HG02943 (cell line): ENCODE data around the gene FOXR1.
A peak's percentile ranks its signal among the peaks of the same experiment; 100 is the strongest.

Experiments used
- ATAC-seq: cut with Tn5 transposase; IDR thresholded peaks from one replicate; pipeline ENCODE4 v1.9.1; 2021; ENCODE audit warnings: mild to moderate bottlenecking, low read depth, moderate library complexity; ENCODE audit not compliant: unreplicated experiment

The FOXR1 gene

DNA sequence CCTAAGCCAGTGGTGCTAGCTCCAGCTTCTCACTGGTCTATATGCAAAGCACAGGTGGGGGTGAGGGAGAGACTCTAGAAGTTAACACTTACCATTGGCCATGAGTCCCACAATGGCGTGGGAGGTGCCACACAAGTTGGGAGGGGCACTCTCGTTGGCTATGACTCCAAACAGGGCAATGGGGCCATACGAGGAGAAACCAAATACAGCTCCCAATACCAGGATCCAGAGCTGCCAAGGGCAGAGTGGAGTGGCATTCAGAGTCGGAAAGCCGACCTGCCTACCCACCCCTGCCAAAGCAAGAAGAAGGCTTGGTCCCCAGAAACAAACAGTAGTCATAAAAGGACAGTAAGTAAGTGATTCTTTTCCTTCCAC lies 53.5 kb downstream of the FOXR1 start:
- ATAC-seq = no peak

DNA sequence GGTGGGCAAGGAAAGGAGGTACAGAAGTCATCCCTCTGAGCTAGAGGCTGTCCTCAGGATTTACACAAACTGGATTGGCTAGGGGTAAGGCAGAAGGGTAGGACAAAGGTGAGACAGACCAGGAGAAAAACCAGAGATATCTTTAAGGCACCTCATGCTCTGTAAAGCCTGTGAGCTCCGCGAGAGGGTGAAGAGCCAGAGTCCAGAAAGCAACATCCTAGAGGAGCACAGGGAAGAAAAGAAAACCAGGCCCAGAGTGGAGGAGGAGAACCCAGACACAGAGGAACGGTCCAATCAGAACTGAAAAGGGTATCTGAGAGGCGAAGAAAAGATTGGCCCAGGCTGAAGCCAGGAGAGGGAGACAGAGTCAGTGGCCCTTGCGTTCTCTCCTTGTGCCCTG lies 54.0 kb downstream of the FOXR1 start:
- no peak for ATAC-seq

- ATAC-seq = no peak
Measured at GRCh38 chr11:119025978-119026766, 54.6 kb downstream of the FOXR1 start.

GRCh38 chr11:119026970-119027369 lies 55.4 kb downstream of the FOXR1 start:
- ATAC-seq = no peak

DNA sequence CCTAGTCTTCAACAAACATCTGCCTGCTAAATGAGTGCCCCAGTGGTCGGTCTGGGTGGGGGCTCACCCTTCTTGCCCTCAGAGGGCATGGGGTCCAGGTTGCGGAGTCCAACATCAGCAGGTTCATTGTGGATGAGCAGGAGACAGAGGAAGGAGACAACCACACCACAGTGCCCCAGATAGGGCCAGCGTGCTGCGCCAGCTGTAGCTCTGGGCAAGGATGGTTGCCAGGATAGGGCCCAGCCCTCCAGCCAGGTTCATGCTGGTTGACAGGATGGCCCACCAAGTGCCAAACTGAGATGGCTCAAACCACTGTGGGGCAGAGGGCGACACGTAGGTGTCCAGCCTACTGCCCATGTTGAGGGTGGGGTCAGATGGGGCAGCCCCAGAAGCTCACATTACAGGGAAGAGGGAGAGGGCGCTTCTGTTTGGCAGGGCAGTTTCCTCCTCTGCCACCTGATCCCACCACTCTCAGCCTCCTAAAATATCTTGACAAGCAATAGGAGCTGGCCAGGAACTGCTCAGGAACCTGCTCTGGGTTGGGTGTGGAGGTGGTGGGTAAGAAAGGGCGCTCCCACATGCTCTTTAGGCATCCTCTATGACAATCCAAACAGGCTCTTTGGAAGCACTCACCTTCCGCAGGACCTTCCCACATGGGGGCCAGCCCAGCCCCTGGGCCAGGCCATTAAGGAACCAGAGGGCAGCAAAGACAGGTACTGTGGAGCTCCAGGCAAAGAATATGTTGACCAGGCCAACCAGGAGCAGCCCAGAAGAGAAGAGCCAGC lies 56.2 kb downstream of the FOXR1 start:
- no peak for ATAC-seq

DNA sequence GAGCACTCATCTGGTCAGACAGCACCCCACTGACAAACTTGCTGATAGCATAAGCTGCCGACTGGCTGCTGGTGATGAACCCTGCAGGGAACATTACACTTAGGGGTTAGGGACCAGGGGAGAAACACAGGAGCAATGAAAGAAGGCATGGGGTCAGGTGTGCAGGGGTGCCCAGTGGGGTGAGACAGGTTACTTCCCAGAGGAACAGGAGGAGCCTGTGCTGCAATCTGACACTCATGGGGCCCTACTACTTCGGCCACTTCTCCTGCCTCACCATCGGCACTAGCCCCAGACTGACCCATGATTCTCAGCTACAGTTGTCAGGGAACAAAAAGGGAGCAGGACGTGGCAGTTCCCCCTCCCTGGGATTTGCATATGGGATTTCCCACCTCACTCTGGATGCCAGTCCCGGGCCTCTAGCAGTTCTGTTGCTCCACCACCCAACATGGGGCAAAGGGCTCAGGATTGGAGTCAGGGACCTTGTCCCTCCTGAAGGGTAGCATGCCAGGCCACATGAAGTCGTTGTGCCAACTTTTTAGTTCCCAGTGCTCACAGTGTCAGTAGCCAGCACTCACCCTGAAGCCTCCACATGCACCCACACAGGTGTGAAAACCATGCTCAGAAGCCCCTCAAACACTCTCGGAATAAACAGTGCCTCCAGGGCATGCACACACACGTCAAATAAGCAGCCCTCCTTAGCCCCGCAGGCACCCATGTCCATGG lies 56.9 kb downstream of the FOXR1 start:
- ATAC-seq = no peak

GRCh38 chr11:119029069-119029339 lies 57.4 kb downstream of the FOXR1 start:
- ATAC-seq = no peak

GRCh38 chr11:119029340-119030028 lies 57.9 kb downstream of the FOXR1 start:
- peak; percentile 10 for ATAC-seq

DNA sequence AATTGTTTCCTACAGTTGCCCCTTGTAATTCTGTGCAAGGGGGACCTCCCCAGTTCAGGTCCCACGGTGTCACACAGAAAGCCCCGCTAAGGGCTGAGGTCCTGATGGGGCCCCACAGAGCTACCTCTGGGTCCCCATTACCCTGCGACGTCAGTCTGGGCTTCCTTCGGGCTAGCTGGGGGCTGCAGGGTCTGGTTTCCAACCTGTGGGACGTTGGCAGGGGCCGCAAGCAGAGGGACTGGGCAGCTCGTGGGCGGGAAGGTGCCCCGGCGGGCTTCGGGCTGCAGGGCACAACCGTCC lies 58.4 kb downstream of the FOXR1 start:
- peak; percentile 28 for ATAC-seq

GRCh38 chr11:119030329-119031047 lies 58.9 kb downstream of the FOXR1 start, which contains the start of gene SLC37A4:
TSS of gene SLC37A4 (minus strand) at chr11:119030877.
- ATAC-seq = peak; percentile 79
